Fibroblast of villous mesenchyme (primary cell): ENCODE results near the gene PANK4. TPM values are rescaled to one million over a fixed set of nuclear protein-coding genes. Genes with fewer than 3 reads are reported as not detected.

ENCODE experiments used
- DNase-seq: peaks from one replicate; pipeline ENCODE4 v3.0.0-alpha.2; 2010; ENCODE audit warnings: low read depth
- H3K4me3 ChIP-seq: 2 replicates; pipeline ENCODE4 v1.5.1; 2011; ENCODE audit warnings: low read depth, mild to moderate bottlenecking, low read length
- total RNA-seq: library from RNA; depleted of rRNA; stranded (reverse); fragments of >200 nt; gene quantifications from 2 replicates; pipeline ENCODE4 v1.2.3, GENCODE V29; 2012
- TF ChIP-seq, protein P1 (sequence below): IDR thresholded peaks from 2 replicates; pipeline ENCODE4 v1.5.1; 2012; ENCODE audit warnings: low read depth, mild to moderate bottlenecking, low read length; ENCODE audit not compliant: insufficient read depth

The PANK4 gene
- total RNA-seq, 1 donor: 27.6 TPM

DNA sequence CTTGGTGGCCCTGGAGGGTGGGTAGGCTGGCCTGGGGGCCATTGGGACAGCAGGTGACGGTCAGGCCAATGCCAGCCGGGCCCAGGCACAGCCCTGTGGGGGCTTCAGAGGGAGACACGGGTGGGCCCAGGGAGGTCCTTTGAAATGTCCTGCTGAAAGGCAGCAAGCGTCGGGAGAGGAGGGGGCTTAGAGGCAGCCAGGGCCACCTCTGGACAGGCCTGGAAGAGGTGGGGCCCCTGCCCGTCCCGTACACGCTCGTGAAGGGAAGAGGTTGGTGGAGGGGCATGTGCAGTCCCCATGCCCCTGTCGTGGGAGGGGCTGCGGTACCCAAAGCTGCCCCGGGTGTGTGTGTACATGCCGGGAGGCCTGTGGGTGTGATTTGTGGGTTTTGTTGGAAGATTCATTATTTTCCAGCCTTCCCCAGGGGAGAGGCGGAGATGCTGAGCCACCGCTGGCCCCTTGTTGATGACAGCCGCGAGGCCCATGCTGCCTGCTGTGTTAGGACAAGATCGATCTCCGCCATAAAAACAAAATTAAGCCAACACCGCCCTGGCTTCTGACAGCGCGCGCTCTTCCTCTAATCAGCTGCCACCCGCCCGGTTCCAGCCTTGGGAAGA lies 53.7 kb downstream of the PANK4 start:
- no peak overlapping the region for H3K4me3 ChIP-seq
- DNase-seq: no peak
- TF ChIP-seq, protein P1, sequence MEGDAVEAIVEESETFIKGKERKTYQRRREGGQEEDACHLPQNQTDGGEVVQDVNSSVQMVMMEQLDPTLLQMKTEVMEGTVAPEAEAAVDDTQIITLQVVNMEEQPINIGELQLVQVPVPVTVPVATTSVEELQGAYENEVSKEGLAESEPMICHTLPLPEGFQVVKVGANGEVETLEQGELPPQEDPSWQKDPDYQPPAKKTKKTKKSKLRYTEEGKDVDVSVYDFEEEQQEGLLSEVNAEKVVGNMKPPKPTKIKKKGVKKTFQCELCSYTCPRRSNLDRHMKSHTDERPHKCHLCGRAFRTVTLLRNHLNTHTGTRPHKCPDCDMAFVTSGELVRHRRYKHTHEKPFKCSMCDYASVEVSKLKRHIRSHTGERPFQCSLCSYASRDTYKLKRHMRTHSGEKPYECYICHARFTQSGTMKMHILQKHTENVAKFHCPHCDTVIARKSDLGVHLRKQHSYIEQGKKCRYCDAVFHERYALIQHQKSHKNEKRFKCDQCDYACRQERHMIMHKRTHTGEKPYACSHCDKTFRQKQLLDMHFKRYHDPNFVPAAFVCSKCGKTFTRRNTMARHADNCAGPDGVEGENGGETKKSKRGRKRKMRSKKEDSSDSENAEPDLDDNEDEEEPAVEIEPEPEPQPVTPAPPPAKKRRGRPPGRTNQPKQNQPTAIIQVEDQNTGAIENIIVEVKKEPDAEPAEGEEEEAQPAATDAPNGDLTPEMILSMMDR: no peak

DNA sequence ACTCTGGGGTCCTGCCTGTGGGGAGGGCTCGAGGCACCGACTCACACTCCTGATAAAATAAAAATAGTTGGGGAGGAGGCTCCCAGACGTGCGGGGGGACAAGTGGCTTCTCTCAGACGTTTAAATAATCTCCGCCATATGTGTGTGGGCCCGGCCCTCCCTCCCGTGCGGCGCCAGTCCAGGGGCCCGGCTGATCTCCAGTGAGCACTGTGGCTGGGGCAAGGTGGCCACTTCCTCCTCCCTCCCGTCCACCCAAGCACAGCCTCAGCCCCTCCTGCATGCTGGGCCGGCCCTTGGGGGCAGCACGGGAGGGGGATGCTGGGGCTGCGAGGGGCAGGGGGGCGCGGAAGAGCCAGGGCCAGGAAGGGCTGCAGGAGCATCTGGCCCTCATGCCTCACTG lies 54.3 kb downstream of the PANK4 start:
- TF ChIP-seq, protein P1: no peak
- no peak for DNase-seq
- H3K4me3 ChIP-seq: no peak overlapping the region

DNA sequence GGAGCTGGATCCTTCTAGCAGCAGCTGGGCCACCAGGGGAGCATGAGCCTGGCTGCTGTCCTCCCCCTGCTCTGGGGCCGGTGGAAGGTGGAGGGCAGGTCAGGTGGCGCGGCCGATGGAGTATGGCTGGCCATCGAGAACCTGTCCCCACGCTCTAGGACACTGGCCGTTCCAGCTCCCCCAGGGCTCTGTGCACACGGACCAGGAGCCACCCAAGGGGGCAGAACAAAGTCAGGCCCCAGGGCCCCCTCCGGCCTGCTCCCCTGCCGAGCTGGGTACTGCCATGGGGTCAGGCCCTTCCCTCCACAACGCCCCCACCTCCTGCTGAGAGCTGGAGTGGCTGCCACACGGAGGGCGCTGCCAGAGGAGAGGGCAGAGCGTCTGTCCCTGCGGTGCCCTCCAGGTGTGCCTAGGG lies 54.8 kb downstream of the PANK4 start:
- no peak overlapping the region for H3K4me3 ChIP-seq
- no peak for DNase-seq
- TF ChIP-seq, protein P1: no peak

DNA sequence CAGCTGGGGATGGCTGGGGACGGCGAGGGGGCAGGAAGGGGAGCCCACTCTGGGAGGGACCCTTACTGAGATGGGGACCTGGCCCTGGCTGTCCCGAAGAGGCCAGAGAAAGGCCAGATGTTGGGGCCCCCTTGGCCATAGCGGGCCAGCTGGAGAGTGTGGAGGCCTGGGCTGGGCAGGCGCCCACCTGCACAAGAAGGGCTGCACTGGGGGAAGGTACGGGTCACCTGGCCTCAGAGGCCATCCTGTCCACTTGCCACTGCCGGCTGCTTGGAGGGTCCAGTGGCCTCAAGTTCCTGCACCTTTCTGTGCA lies 55.3 kb downstream of the PANK4 start:
- TF ChIP-seq, protein P1: no peak
- no peak for DNase-seq
- no peak overlapping the region for H3K4me3 ChIP-seq

DNA sequence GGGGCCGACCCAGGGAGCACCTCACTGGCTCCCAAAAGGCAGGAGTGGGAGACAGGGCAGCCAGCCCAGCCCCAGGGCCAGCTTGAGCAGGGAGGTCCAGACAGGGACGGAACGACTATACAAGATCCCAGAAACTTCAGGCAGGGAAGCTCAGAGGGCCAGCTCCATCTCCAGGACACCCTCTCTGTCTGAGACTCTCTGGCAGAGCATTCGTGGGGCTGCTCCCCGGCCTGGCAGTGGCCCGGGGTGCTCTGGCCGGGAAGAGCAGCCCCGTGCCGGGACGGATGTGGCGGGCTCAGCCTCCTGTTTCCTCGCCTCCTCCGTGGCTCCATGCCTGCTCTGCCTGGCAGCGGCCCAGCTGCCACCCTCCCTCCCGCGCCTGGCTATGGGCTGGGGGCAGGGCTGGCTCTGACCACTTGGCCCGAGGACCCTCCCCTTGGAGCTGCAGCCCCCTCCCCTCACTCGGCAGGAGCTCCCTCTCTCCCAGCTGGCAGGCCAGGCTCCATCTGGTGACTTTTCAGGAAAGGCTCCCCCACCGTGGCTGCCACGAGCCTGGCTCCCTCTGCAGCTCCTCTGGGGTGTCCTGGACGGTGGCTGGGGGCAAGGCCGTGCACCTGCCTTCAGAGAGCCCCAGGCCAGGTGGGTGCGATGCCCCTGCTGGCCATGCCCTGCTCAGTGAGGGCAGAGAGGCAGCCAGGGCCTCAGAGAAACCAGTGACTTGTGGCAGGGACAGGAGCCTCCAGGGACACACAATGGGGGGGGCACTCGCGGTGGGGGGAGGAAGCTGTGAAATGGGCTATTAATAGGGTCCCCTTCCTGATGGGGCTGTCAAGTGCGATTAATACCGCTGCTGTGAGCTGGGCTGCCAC lies 55.9 kb downstream of the PANK4 start:
- no peak for DNase-seq

DNA sequence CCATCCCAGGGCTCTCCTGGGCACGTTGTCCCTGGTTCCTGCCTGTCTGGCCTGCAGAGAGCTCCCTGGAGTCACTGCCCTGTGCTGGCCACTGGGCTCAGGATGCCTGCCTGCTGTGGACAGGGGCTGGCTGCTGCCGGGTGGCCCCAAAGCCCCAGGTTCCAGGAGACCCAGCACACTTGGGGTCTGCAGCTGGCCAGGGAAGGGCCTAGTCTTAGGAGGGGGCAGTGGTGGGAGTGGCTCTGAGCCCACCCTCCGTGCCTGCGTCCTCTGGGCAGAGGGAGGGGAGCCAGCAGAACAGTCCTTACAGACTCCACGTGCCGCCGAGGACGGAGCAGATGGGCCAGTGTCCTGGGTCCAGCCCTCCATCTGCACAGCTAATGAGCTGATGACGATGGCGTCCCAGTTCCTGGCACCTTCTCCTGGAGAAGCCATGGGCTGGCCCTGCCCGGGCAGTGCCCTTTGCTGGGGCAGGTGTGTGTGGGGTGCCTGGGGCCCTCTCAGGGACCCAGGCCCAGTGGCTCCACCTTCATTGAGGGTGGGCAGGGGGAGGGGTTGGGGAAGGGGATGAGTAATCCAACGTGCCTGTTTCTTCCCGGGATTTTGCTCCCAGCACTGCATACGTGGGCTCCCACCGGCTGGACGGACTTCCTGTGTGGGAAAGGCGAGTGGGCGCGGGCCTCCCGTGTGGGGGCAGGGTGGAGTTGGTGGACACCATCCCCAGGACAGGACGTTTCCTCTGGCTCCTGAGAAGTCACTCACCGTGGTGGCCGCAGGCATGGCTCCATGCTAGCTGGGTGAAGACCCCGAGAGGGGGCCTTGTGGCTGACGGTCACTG lies 57.1 kb downstream of the PANK4 start:
- H3K4me3 ChIP-seq: no peak overlapping the region
- DNase-seq: no peak
- TF ChIP-seq, protein P1: no peak

More for the DNA sequence above, 55.9 kb downstream of the PANK4 start:
- TF ChIP-seq, protein P1: no peak
- H3K4me3 ChIP-seq: no peak overlapping the region
